ENCODE results near the gene ZBTB38. TPM values are rescaled to one million over a fixed set of nuclear protein-coding genes. Genes with fewer than 3 reads are reported as not detected.

The ZBTB38 gene
- total RNA-seq, 1 experiment from 2014 or later = 21.8 TPM

GRCh38 chr3:141346418-141346817, 21.9 kb upstream of the ZBTB38 start:
- Histone ChIP-seq H4K20me1 (ENCODE audit: insufficient read depth) (no peaks in the 10 kb centered on the region), H3K27ac (no peak overlapping the region), H3K27me3 (ENCODE audit: insufficient read depth, low read depth) (no peaks in the 10 kb centered on the region), H3K4me1 (replicated peaks; ENCODE audit: insufficient read depth) (no peaks in the 10 kb centered on the region), H3K79me2 (ENCODE audit: low read depth) (no peaks in the 10 kb centered on the region), H3F3A (ENCODE audit: insufficient read depth, low read depth) (no peaks in the 10 kb centered on the region), H3K9me3 (ENCODE audit: insufficient read depth, low read depth) (no peaks in the 10 kb centered on the region), H2AFZ (no peak overlapping the region), H3K4me2 (no peak overlapping the region), H3K36me3 (ENCODE audit: low read depth) (no peaks in the 10 kb centered on the region), H3K4me3 (no peak overlapping the region), H3K9me2 (ENCODE audit: insufficient read depth) (no peaks in the 10 kb centered on the region)
- ChIA-PET POLR2A (ENCODE audit: unreplicated experiment) (no interaction called here), CTCF (no interaction called here)
- intact Hi-C loops (cut with micrococcal nuclease; ENCODE audit: unreplicated experiment) = no loop called here
- no peak for TF ChIP-seq CTCF (conservative IDR thresholded peaks at IDR 0.05)
- no peak for TF ChIP-seq EZH2 (IDR thresholded peaks at IDR 0.05; ENCODE audit: low read depth)
- no TSS peak for BruUV-seq (replicated peaks)
- DNase-seq = no peak

GRCh38 chr3:141346839-141347238, 21.5 kb upstream of the ZBTB38 start:
- CTCF ChIA-PET = no interaction called here
- POLR2A ChIA-PET (ENCODE audit: unreplicated experiment) = no interaction called here

GRCh38 chr3:141348837-141349236, 19.5 kb upstream of the ZBTB38 start:
- no peak overlapping the region for H2AFZ ChIP-seq
- intact Hi-C loops (cut with micrococcal nuclease; ENCODE audit: unreplicated experiment) = no loop called here
- no peaks in the 10 kb centered on the region for H4K20me1 ChIP-seq (ENCODE audit: insufficient read depth)
- H3K27ac ChIP-seq = no peak overlapping the region
- H3K36me3 ChIP-seq (ENCODE audit: low read depth) = no peaks in the 10 kb centered on the region
- H3K4me3 ChIP-seq = no peak overlapping the region
- CTCF ChIA-PET = no interaction called here
- BruUV-seq (replicated peaks) = no TSS peak
- no peak overlapping the region for H3K4me2 ChIP-seq
- no peaks in the 10 kb centered on the region for H3K9me3 ChIP-seq (ENCODE audit: insufficient read depth, low read depth)
- POLR2A ChIA-PET (ENCODE audit: unreplicated experiment) = no interaction called here
- H3F3A ChIP-seq (ENCODE audit: insufficient read depth, low read depth) = no peaks in the 10 kb centered on the region
- no peak for TF ChIP-seq CTCF (conservative IDR thresholded peaks at IDR 0.05)
- TF ChIP-seq EZH2 (IDR thresholded peaks at IDR 0.05; ENCODE audit: low read depth) = no peak
- H3K79me2 ChIP-seq (ENCODE audit: low read depth) = no peaks in the 10 kb centered on the region
- no peaks in the 10 kb centered on the region for H3K9me2 ChIP-seq (ENCODE audit: insufficient read depth)
- DNase-seq = no peak
- no peaks in the 10 kb centered on the region for H3K4me1 ChIP-seq (replicated peaks; ENCODE audit: insufficient read depth)
- H3K27me3 ChIP-seq (ENCODE audit: insufficient read depth, low read depth) = peaks cover 2% of the 10 kb centered on the region; the same call in 1 of the 2 replicates

More at GRCh38 chr3:141346839-141347238, 21.5 kb upstream of the ZBTB38 start:
- intact Hi-C loops (cut with micrococcal nuclease; ENCODE audit: unreplicated experiment) = no loop called here
- Histone ChIP-seq H3K27me3 (ENCODE audit: insufficient read depth, low read depth) (no peaks in the 10 kb centered on the region), H2AFZ (no peak overlapping the region), H3F3A (ENCODE audit: insufficient read depth, low read depth) (no peaks in the 10 kb centered on the region), H3K4me3 (no peak overlapping the region), H3K27ac (no peak overlapping the region), H4K20me1 (ENCODE audit: insufficient read depth) (no peaks in the 10 kb centered on the region), H3K4me2 (no peak overlapping the region), H3K4me1 (replicated peaks; ENCODE audit: insufficient read depth) (no peaks in the 10 kb centered on the region), H3K79me2 (ENCODE audit: low read depth) (no peaks in the 10 kb centered on the region), H3K9me3 (ENCODE audit: insufficient read depth, low read depth) (no peaks in the 10 kb centered on the region), H3K9me2 (ENCODE audit: insufficient read depth) (no peaks in the 10 kb centered on the region), H3K36me3 (ENCODE audit: low read depth) (no peaks in the 10 kb centered on the region)
- TF ChIP-seq CTCF (conservative IDR thresholded peaks at IDR 0.05) (no peak), EZH2 (IDR thresholded peaks at IDR 0.05; ENCODE audit: low read depth) (no peak)
- no TSS peak for BruUV-seq (replicated peaks)
- DNase-seq = no peak
